PC-3 (cell line): Measurements from ENCODE around the gene ASPSCR1.

Source experiments
- CTCF ChIP-seq: fragments of 300-600 bp; sonication (generic); conservative IDR thresholded peaks from 2 replicates; pipeline ENCODE4 v1.5.1; 2017; ENCODE audit warnings: antibody characterized with exemption, low read depth, mild to moderate bottlenecking, low read length
- EZH2 ChIP-seq: fragments of 300-600 bp; sonication (generic); IDR thresholded peaks from one replicate; pipeline ENCODE4 v1.6.1; 2017; ENCODE audit warnings: antibody characterized with exemption, mild to moderate bottlenecking, low read length; ENCODE audit not compliant: unreplicated experiment

- TF ChIP-seq EZH2 (no peak), CTCF (no peak)
Observed at GRCh38 chr17:81933178-81933699, 44.2 kb upstream of the ASPSCR1 start.
